Muscle of arm (tissue), 12 donors: Measurements from ENCODE around the gene GPSM3. TPM values are rescaled to one million over a fixed set of nuclear protein-coding genes. Genes with fewer than 3 reads are reported as not detected.
"Not testable (repeated sequence)": the region's sequence is repeated elsewhere in the genome, so short reads cannot be mapped to it uniquely, and the experiment has no call there.

Experiments
- DNase-seq: peaks from one replicate; pipeline ENCODE4 v3.0.0-alpha.2; 2013
- polyA plus RNA-seq, 12 donors: library from polyadenylated mRNA; unstranded; fragments of 120-200 nt; gene quantifications; one replicate each; pipeline ENCODE4 v1.2.1, GENCODE V29; 2013; ENCODE audit not compliant: insufficient read length in 12 of 12

GPSM3 gene
- polyA plus RNA-seq, 12 donors, result 4.5 to 18.0 (median 6.5) TPM; not detected in 1

GRCh38 chr6:32203426-32204267 lies 11.2 kb upstream of the GPSM3 start:
- DNase-seq, result no peak

DNA sequence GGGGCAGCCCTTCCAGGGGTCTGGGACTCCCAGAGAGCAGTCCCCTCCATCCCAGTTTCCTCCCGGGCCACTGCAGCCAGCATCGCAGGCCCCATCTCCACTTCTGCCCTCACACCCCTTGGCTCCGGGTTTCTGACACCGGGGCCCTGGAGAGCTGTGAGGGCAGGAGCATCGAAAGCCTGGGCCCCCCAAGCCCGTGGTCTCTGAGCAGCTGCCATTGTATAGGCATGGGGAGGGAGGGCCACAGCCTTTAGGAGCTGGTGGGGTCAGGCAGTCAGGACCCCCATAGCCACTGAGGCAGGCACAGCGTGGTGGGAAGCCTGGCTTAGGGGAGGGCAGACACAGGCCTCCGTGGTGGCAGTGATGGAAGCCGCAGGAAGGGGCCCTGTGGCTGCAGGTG lies 9.7 kb upstream of the GPSM3 start:
- no peak for DNase-seq

GRCh38 chr6:32200711-32201475 lies 8.4 kb upstream of the GPSM3 start:
- DNase-seq, result no peak

DNA sequence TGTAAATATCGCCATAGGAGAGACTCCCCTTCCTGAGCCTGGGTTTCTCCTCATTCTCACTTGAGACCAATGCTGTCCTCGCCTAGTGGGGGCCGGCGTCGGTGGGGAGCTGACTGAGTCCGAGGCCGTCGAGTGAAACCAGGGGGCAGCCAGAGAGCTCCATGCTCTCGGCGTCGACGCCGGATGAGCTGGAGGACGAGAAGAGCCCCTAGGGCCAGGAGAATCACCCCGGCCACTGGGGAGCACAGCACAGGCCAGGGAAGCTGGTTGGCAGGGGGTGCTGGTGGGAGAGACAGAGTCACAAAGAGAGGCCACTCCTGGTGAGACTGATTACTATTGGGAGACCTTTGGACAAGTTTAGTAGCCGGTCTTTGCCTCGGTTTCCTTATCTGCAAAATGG lies 6.4 kb upstream of the GPSM3 start:
- no peak for DNase-seq

- no peak for DNase-seq
Measured at GRCh38 chr6:32198345-32198696, 5.9 kb upstream of the GPSM3 start.

- no peak for DNase-seq
Measured at GRCh38 chr6:32196682-32197616, 4.5 kb upstream of the GPSM3 start.

DNA sequence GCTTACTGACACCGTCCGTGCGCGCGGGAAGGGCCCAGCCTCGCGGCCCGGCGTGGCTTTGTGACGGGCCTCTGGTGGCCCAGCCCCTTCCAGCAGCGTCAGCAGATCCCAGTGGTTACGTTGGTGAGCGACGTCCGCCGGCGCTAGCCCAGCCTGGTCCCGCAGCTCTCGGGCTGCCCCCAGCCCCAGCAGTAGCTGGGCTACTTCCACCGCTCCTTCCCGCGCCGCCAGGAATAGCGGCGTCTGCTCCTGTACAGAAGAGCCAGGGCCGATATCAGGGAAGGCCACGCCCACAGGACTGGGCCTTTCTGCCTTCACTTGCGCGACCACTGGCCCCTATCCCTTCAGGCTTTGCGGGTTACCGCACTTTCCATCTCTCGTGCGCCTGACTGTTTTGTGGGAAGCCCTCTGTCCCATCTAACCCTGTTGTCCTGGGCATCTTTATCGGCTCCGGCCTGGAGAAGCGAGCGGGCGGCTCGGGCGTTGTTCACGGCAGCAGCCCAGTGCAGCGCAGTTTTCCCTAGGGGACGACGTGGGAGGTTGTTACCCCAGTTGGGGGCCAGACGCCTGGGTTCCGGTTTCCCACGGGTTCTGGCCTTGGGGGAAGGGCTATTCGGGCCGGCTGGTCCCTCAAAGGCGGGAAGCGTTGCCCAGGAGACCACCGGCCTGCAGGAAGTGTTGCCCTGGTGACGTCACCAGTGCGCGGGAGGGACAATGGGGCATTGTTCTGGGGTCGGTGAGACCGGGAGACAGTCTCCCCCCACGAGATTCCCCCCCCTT lies 3.6 kb upstream of the GPSM3 start:
- DNase-seq, result peak; percentile 90

- peak; percentile 100 for DNase-seq
Measured at GRCh38 chr6:32195652-32195901, 3.1 kb upstream of the GPSM3 start.

GRCh38 chr6:32194825-32195651 lies 2.6 kb upstream of the GPSM3 start:
- no peak for DNase-seq

DNA sequence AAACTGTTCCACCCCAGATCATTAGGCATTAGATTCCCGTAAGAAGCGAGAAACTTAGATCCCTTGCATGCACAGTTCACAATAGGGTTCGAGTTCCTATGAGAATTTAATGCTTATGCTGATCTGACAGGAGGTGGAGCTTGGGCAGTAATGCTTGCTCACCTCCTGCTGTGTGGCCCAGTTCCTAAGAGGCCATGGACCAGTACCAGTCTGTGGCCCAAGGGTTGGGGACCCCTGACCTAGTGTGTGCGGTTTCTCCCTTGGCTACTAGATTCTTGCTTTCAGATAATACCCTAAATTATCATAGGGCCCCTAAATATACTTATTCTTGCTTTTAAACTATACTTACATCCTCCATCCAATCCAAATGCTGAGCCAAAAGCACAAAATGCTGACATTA lies 1.9 kb upstream of the GPSM3 start:
- DNase-seq, result no peak

GRCh38 chr6:32193096-32193495 lies 653 bp upstream of the GPSM3 start:
- DNase-seq, result not testable (repeated sequence)

DNA sequence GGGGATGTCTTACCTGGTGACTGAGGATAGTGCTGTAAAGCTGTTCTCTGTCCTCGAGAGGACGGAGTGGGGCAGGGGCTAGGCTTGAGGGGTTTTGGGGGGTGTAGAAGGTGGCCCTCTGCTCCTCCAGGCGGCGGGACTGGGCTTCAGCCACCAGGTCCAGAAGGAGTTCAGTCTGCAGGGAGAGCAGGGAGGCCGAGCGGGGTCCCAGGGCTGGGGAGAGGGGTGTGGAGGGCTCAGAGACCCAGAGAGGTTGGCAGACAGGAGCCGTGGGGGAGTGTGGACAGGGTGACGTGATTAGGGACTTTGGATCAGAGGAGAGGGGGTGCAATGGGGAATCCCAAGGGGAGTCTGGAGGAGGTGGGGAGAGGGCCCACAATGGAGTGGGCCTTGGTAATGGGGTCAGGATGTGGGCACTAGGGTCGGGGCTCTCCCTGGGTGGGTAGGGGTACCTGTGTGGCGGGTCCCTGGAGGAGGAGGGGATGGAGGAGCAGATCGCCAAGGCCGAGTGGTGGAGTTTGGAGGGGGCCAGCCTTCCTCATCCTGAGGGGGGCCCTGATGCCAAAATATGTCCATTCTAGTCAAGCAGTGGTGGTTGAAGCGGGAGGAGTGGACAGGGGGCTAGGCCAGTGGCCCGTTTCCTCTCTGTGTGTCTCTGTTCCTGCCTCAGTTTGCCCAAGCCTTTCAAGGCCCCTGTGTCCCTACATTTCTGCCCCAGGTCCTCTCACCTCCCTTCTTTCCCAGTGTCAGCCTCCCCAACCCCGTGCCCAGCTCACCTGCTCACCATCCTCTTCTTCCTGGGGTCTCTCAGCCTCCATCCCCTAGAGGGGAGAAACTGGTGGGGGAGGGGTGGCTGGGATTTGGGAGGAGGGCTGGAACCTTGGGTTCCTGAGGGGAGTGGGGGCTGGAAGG lies 491 bp downstream of the GPSM3 start:
- no peak for DNase-seq

GRCh38 chr6:32190911-32191677 lies 1.3 kb downstream of the GPSM3 start:
- DNase-seq, result no peak

GRCh38 chr6:32190054-32190851 lies 2.2 kb downstream of the GPSM3 start, which contains the start of gene PBX2:
TSS of gene PBX2 (minus strand) at chr6:32190202. CDS start at chr6:32189915, 287 bp downstream.
- DNase-seq, result peak; percentile 95

DNA sequence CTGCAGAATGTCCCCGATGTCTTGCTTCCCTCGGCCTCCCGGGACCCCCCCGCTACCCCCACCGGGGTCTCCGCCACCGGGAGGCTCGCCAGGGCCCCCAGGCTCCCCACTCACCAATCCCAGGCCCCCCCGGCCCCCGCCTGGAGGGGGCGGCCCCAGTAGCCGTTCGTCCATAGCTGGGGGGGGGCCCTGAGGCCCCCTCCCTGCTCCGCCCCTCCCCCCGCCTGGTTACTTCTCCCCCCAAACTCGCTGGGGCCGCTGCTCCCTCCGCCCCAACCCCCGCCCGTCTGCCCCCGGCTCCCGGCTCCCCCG lies 2.7 kb downstream of the GPSM3 start:
- no peak for DNase-seq

DNA sequence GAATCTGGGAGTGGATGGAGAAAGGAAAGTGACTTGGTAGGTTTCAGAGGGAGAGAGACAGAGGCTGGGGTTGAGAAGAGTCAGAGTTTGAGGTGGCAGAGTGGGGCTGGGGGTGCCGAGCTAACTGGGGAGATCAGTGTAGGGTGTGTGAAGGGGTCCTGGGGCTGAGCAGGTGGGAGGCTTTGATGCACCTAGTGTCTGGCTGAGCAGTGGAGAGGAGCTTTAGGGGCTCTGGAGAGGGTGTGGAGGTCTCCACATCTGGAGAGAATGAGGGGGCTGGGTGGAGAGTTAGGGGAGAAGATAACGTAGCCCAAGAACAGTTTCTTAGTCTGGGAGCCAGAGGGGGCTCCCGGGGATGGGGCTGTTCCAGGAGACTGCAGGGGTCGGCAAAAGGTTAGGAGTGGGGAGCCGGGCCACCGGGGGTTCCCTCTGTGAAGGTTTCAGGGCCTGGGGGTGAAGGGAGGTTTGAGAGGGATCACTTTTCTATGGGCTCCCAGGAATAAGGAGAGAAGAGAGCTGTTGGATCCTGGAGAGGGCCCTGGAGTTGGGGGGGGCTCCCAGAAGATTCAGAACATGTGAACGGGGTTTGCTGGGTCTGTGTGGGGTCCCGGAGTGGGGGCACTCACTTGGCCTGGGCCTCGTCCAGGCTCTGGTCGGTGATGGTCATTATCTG lies 3.2 kb downstream of the GPSM3 start:
- DNase-seq, result no peak

DNA sequence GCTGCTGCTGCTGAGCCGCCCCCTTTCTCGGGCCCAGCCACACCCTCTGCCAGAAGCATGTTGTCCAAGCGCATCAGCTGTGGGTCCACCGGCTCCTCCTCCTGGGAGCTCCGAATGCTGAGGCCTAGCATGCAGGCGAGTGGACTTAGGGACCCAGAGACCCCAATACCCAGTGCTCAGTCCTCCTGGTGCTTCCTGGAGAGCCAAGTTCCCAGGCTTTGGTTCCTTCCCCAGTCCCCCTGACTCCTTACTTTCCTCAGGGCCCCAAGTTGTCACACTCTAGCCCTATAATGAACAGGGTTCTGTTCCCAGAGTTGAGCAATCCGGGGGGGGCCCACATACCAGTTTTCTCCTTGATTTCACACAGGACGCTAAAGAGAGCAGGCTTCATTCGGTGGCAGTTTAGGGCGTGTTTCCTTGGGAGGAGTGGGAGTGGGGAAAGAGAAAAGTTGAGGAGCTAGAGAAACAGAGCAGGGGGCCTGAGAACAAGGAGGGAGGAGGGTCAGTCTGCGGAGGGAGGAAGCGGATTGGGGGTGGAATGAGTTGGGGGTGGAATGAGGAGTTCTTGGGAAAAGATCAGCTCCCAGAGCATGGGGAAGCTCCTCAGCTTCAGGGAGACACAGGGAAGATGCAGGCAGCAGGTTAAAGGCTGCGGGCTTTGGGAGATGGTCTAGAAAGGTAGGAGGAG lies 3.9 kb downstream of the GPSM3 start:
- DNase-seq, result no peak
